ENCODE results near the gene CST7.
"Not testable (repeated sequence)": the region's sequence is repeated elsewhere in the genome, so short reads cannot be mapped to it uniquely, and the experiment has no call there.

The CST7 gene

GRCh38 chr20:24948939-24949679 is at the start of gene CST7:
Gene CST7, plus strand, starts transcription at chr20:24949269. Its CDS starts 237 bp downstream, at chr20:24949506.
- DNase-seq = peak; percentile 96

DNA sequence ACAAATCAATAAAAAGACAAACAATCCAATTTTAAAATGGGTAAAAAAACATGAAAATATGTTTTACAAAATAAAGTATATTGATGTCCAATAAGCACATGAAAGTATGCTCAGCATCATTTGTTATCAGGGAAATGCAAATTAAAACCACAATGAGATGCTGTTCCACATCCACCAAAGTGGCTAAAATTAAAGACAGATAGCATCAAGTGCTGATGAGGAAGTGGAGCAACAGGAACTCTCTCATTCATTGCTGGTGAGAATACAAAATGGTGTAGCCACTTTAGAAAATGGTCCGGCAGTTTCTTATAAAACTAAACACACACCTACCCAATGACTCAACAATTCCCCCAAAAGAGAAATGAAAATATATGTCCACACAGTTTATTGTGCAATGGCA is 42.3 kb upstream of the CST7 start:
- DNase-seq = no peak

DNA sequence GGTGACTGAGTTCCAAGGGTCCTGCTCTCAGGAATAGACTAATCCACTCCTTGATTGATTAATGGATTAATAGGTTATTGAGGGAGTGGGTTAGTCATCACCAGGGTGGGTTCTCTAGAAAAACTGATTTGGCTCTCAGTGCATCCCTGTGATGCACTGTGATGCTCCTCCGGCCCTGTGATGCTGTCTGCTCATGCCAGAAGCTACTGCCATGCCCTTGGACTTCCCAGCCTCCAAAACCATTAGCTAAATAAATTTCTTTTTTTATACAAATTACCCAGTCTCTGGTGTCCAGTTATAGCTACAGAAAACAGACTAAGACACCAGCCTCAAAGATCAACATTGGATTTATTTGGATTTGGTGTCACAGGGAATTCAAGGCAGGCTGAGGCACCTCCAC is 40.4 kb upstream of the CST7 start:
- no peak for DNase-seq

GRCh38 chr20:24909086-24909780 is 39.8 kb upstream of the CST7 start:
- no peak for DNase-seq

GRCh38 chr20:24909861-24910260 is 39.2 kb upstream of the CST7 start:
- DNase-seq = no peak

DNA sequence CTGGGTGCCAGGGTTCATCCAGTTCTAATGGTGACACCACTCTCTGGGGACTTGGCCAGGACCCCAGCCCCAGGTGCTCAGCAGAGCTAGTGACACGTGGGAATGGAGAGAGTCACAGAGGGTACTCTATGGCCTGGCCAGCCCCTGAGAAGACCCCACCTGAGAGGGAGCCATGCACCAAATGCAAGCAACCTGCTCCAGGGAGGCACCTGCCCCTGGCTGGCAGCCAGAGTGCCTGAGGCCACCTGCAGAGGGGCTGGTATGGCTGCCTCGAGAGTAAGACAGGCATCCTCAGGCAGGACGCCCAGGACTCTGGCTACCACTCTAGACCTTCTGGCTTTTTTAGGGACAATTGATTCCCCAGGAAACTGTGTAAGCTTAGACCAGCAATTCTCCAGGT is 38.6 kb upstream of the CST7 start:
- DNase-seq = no peak

GRCh38 chr20:24911461-24911860 is 37.6 kb upstream of the CST7 start:
- DNase-seq = no peak

- DNase-seq = no peak
Observed at GRCh38 chr20:24912397-24913075, 36.5 kb upstream of the CST7 start.

DNA sequence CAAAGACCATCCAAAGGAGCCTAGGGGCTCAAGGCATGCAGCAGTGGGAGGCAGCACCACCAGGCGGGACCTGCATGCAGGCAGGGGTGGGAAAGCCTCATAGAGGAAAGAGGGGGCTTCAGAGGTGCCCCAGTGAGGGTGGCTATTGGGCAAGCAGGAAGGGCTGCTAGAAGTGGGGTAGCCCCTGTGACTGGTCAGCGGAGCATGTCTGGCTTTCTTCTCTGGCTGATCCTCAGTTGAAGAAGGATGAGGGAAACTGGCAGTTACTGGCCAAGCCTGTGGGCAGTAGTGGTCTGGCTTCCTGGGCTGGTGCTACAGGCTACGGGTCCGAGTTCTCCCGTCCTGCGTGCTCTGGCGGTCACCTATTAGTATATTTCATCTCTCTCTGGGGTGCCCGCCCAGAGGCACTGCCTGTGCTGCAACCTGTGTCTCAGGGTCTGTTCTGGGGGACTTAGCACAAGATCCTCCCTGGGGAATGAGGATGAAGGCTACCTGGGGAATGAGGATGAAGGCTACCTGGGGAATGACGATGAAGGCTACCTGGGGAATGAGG is 35.9 kb upstream of the CST7 start:
- DNase-seq = no peak

- DNase-seq = no peak
Observed at GRCh38 chr20:24914388-24915241, 34.5 kb upstream of the CST7 start.

- no peak for DNase-seq
Observed at GRCh38 chr20:24915440-24915839, 33.6 kb upstream of the CST7 start.

DNA sequence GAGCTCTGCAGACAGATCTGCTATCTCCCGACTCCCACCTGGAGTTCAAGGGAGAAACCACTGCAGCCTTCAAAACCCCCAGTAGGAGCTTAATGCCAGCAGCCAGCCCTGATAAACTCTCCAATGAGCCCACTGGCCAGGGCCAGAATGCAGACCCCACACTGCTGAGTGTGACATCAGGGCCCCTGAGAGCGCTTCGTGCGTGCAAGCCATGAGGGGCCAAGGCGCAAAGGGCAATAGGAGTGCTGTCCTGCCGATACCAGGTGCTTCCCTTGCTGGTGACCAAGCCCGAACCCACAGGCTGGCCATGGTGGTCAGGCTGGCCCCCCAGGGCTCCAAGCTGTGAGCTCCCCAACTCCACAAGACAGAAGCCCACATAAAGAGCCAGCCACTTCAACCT is 33.2 kb upstream of the CST7 start:
- DNase-seq = no peak

DNA sequence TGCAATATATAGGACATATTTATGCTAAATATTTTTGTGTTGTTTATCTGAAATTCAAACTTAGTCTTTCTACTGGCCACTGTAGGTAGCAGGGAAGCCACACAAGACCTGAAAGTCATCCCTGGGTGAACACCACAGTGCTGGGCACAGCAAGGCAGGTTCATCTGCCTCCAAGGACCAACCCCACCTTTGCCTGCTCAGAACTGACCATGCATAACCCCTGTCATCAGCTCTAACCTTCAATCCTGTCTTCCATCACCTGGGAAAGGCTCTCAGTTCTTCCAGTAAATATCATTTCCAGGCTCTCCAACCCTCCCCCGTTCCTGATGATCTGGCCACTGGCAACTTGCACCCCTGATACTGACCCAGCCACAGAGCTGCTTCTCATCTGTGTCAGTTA is 32.7 kb upstream of the CST7 start:
- no peak for DNase-seq

GRCh38 chr20:24917056-24917455 is 32.0 kb upstream of the CST7 start:
- DNase-seq = no peak

DNA sequence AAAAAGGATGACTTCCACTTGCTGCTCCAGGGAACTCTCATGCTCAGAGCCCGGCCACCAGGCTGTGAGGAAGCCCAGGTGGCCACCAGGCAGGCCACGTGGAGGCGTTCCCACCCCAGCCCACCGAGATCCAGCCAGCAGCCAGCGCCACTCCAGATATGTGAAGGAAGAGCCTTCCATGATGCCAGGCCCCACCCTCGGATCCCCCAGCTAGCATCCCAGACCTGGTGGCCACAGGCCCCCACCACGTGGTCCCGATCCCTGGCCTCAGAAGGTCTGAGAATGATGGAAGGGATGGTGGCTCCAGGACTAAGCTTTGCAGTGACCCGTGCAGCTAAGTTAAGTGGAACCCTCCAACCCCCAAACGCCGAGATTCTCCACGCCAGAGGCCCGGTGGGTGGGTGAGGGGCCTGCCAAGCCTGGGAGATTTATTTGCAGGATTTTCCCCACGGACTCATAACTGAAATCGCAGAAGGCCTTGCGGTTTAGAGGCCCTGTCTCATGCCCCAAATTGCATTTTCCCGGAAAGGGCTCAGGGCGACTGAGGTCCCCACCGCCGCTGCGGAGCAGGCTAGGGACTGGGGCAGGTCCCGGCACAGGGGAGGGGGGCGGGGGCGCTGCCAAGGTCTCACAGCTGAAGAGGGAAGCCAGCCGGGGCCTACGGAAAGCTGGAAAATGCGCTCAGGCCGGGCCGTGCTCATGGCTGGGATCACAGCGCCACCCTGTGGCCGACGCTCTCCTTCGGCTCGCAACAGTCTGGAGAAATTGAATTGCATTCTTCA is 31.1 kb upstream of the CST7 start:
- peak; percentile 82 for DNase-seq

GRCh38 chr20:24918579-24919566 is 30.2 kb upstream of the CST7 start:
- no peak for DNase-seq

GRCh38 chr20:24919665-24920064 is 29.4 kb upstream of the CST7 start:
- not testable (repeated sequence) for DNase-seq

DNA sequence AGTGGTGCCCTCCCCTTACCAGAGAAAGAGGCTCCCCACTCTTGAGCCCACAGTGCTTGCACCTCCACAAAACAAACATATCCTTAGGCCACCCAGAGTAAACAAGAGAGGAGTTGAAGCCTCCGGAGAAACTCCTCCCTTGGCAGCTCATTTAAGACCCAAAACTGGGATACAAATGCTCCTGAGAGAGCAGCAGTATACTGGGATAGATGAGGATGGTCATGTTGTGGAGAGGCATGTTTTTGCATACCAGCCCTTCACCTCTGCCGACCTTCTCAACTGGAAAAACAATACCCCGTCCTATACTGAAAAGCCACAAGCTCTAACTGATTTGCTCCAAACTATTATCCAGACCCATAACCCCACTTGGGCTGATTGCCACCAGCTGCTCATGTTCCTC is 28.4 kb upstream of the CST7 start:
- DNase-seq = not testable (repeated sequence)

GRCh38 chr20:24929259-24929658 is 19.8 kb upstream of the CST7 start:
- DNase-seq = not testable (repeated sequence)
